Gastroesophageal sphincter (tissue), 3 donors: ENCODE data around the gene UNC93A.

ENCODE experiments used
- EP300 ChIP-seq: sonication (generic); formaldehyde crosslinking; IDR thresholded peaks from one replicate; pipeline ENCODE4 v1.6.1; 2017; ENCODE audit warnings: antibody characterized with exemption, mild to moderate bottlenecking
- POLR2A ChIP-seq, 2 donors: fragments of 450-650 bp; IDR thresholded peaks; one replicate each; pipeline ENCODE4 v1.6.1; 2017; ENCODE audit warnings: antibody characterized with exemption in 2 of 2, mild to moderate bottlenecking in 2 of 2, moderate library complexity in 1 of 2
- POLR2AphosphoS5 ChIP-seq: sonication (generic); formaldehyde crosslinking; IDR thresholded peaks from one replicate; pipeline ENCODE4 v1.6.1; 2017; ENCODE audit warnings: antibody characterized with exemption
- TF ChIP-seq, protein P1 (sequence below), 4 experiments: fragments of 200-600 bp in 2 of 4; fragments of 450-650 bp in 2 of 4; sonication (generic) in 1 of 4; IDR thresholded peaks; one replicate each; pipeline ENCODE4 v1.5.1; 2017 to 2019; ENCODE audit warnings: antibody characterized with exemption in 4 of 4, mild to moderate bottlenecking in 2 of 4, moderate library complexity in 2 of 4

DNA sequence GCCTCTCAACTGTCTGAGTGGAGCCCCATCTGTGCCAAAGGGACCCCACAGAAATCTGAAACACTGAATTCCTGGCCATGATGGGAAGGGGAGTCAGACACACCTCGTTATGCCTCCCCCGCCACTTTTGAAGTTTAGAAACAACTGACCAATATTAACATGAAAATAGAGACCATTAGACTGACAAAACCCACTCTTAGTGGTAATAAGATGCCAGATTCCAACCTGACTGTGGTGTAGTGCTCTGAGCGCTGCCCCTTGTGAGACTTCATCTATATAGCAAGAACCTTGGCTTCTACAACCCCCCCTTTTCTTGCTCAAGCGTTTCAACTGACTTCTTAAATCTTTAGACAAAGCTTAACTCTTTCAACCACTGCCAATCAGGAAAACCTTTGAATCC, 46.1 kb upstream of the UNC93A start:
- TF ChIP-seq POLR2A (IDR thresholded peaks at IDR 0.05) (no peak), EP300 (no peak), POLR2AphosphoS5 (no peak)
- TF ChIP-seq, protein P1, sequence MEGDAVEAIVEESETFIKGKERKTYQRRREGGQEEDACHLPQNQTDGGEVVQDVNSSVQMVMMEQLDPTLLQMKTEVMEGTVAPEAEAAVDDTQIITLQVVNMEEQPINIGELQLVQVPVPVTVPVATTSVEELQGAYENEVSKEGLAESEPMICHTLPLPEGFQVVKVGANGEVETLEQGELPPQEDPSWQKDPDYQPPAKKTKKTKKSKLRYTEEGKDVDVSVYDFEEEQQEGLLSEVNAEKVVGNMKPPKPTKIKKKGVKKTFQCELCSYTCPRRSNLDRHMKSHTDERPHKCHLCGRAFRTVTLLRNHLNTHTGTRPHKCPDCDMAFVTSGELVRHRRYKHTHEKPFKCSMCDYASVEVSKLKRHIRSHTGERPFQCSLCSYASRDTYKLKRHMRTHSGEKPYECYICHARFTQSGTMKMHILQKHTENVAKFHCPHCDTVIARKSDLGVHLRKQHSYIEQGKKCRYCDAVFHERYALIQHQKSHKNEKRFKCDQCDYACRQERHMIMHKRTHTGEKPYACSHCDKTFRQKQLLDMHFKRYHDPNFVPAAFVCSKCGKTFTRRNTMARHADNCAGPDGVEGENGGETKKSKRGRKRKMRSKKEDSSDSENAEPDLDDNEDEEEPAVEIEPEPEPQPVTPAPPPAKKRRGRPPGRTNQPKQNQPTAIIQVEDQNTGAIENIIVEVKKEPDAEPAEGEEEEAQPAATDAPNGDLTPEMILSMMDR (IDR thresholded peaks at IDR 0.05), result no peak
